ENCODE data around the gene ABHD2. TPM values are rescaled to one million over a fixed set of nuclear protein-coding genes. Genes with fewer than 3 reads are reported as not detected.

The ABHD2 gene
- total RNA-seq, 1 donor from 2014 or later: 70.5 TPM

DNA sequence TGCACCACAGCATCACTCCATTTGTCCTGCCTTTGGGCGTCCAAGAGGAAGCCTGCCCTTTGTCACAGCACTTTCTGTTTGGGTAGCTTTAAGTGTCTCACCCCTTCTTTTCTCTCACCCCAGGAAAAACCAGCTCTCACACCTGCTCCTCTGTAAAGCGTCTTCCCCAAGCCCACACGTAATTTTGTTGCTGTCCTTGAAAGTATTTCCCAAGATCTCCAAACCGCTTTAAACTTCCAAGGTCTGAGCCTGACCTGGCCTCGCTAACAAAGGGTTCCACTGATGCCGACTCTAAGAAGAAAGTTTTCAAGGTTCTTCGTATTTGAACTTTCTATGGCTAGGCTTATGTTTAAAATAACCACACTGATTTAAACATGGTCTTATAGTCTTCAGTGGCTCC is 5.3 kb downstream of the ABHD2 start:
- DNase-seq (ENCODE audit: low spot score) (no peak), ATAC-seq (no peak)
- intact Hi-C loops (cut with DNase I): no loop called here

DNA sequence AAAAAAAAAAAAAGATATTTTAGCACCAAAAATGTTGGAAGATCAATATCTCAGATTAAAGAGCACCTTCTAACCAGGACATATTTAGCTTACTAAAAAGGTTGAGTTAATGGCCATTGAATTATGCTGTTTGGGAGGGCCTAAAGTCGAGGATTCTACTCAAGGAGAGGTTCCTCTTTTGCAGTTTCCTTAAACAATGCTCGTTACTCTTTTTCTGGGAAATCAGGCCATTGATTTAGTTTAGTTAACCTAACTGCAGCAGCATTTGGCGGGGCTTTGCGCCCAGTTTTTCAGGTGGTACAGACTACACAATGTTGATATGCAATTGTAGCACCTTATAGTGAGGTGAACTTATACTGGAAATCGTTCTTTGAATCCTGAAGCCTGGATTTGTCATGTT is 6.8 kb downstream of the ABHD2 start:
- DNase-seq (ENCODE audit: low spot score): no peak
- no peak for ATAC-seq
- intact Hi-C loops (cut with DNase I): no loop called here

DNA sequence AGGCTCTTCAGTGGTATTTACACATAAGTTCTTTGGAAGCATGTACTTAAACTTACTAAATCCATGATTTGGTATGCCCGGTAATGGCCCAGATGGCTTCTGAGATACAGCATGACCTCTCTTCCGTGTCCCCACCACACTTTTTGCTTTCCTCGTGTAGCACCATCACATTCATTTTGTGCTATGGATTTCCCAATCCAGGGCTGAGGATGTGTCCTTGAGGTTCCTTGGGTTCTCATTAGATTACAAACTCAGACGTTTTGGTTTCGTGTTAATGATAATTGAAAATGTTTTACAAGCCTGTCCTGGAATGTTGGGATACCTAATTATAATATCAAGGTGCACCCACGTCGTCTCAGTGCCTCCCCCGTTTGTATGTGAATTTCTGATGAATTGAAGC is 7.3 kb downstream of the ABHD2 start:
- no peak for DNase-seq (ENCODE audit: low spot score)
- ATAC-seq: no peak
- intact Hi-C loops (cut with DNase I): no loop called here

DNA sequence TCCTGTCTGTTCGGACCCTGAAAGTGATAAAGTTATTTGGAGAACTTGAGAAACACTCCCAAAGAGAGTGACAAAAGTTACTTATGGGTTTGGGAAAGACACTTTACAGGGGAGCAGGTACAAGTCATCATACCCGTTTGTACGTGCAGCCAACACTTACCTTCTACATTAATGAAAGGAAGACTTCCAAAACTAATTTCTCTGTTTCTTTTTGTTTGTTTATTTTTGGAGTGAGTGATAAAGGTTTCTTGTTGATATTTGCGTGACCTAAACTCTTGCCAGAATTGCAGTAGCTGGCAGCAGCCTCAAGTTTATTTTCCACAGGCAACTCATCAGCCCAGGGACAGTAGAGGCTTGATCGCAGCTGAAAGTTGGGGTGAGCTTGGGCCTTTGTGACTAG is 8.4 kb downstream of the ABHD2 start:
- ATAC-seq (no peak), DNase-seq (ENCODE audit: low spot score) (no peak)
- intact Hi-C loops (cut with DNase I): no loop called here

DNA sequence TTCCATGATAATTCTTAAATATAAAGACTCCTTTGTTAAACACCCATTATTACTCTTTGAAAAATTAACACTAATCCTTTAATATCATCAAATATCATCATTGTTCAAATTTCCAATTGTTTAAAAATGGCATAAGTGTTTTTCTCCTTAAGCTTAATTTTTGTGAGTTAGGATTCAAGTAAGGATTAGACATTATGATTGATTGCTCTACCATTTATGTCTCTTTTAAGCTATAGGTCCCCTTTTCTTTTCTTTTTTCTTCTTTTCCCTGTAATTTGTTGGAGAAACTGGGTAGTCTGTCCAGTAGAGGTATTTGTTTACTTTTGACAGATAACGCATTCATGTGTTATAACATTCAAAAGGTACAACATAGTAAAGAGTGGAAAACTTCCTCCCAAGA is 9.1 kb downstream of the ABHD2 start:
- no peak for ATAC-seq
- intact Hi-C loops (cut with DNase I): no loop called here
- no peak for DNase-seq (ENCODE audit: low spot score)

DNA sequence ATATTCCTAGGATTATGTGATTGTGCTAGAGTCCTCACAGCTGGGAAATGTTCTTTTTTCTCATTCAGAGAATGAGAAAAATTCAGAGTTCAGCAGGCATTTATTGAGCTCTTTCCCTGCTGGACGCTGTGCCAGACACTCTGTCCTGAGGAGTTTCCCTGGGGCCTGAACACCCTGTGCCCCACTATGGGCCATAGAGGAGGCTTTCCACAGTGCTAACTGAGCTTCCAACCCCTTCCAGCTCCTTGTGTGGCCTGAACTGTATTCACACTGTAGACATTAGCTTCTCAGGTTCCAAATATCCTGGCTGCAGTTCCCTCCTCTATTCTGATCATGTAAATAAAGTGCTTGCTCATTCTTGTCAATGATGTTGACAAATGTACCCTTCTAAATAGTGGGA is 10.0 kb downstream of the ABHD2 start:
- DNase-seq (ENCODE audit: low spot score): no peak
- no peak for ATAC-seq
- intact Hi-C loops (cut with DNase I): no loop called here

DNA sequence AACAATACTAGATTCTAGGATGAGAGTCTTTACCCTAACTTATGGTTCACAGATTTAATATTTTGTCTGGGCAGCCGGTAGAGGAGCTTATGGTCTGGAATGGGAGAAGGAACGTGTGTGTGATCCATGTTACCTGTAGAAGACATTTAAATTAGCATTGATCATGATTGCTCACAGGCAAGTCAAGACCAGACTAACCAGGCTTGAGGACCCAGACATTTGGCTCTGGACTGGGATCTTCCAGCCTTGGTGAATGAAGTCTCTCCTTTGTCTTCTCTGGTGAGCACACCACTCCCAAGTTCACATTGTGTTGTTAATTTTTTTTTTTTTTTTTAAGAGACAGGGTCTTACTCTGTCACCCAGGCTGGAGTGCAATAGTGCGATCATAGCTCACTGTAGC is 11.7 kb downstream of the ABHD2 start:
- no peak for DNase-seq (ENCODE audit: low spot score)
- no peak for ATAC-seq
- intact Hi-C loops (cut with DNase I): no loop called here

DNA sequence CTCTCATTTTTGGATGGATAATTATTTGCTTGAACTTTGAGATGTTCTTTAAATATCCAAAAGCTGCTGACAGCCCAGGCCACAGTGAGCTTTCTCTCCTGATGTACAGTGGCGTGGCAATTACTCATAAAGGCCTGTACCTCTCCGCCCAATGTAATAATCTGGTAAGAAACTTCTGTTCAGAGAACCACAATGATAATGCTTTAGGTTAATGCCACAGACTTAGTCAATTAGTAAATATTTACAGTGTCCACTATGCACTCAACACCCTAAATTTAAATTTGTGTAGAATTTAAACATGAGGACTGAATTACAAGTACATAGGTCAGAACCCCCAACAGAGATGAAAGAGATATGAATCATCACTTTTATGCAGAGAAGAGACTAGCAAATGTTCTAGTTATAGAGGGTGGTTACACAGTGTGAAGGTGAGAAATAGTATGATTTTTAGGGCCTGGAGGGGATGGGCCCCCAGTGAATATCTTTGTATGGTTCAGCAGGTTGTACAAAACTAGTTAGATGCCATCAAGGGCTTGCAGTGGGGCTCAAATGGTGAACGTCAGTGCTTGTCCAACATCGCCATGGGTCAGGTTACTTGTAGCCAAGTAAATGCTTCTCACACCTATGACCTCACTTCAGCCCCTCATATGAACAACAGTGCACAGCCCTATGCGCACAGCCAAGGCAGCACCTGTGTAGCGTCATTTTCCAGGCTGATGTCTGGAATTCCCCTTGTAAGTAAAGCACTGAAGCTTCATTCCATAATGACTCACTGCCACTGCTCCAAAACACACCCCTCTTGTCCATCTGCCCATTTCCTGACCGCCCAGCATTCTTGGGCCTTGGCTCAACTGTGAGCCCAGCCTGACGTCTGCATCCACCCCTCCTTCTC is 13.3 kb downstream of the ABHD2 start:
- intact Hi-C loops (cut with DNase I): no loop called here
- DNase-seq (ENCODE audit: low spot score) (peak; percentile 82), ATAC-seq (peak; percentile 93)

DNA sequence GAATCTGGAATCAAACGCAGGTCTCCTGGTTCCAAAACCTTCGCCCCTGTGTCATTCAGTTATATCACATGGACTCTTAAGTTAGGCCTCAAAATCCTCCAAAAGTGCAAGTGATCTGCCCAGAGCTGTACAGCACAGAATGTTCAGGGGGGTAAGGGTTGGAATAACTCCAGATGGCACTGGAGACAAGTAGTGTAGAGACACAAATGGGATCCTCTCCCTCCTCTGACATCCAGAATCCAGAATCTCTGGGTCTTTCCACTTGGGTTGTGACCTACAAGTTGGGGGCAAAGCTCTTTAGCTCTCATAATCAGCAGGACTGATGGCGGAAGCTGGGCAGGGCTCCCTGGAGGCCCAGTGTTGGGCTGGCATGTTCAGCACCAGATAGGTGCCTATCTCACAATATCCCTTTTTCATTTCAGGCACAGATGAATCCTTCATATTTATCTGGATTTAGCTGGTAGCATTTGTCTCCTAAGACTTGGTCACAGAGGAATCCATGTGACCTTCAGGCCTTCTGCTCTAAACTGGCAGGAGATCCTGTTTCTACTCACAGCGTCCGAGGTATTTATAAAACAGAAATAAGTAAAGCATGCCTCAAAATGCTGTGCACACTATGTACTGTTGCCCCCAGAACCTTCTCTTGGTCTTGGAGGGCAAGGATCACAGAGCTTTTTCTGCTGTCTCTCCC is 15.4 kb downstream of the ABHD2 start:
- intact Hi-C loops (cut with DNase I): no loop called here
- DNase-seq (ENCODE audit: low spot score) (no peak), ATAC-seq (peak; percentile 3)

DNA sequence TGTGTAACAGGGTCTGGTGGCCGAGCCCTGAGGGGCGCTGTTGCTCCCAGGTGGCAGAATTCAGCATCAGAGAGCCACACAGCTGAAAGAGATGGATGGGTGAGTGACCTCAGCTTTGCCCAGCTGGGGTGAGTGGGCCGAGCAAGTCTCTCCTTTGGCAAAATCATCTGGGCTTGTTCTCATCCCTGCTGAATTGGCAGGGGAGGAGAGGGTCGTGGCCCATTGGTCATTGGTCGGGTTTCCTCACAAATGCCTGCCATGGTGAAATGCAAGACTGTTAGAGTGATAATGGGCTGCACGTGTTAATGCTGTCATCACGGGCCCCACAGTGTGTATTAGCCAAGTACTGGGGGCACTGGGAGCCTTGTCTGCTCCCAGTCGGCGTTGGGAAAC is 15.9 kb downstream of the ABHD2 start:
- no peak for DNase-seq (ENCODE audit: low spot score)
- intact Hi-C loops (cut with DNase I): no loop called here
- peak; percentile 45 for ATAC-seq

DNA sequence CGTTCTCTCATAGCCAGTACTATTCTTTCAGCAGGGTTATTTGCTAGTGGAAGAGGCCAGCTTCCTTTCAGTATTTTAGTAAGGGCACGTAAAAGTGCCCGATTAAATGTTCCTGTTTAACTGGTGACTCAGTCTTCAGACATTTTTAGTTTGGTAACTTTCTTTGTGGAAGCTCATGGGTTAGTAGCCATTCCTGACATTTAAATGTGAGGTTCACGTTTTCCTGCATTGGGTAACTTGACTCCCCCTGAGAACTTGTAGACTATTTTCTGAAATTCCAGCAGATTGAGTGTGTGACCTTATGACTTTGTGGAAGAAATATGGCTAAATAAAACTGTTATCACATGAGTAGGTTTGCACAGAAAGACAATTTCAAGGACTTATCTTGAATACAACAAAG is 16.9 kb downstream of the ABHD2 start:
- intact Hi-C loops (cut with DNase I): no loop called here
- ATAC-seq: peak; percentile 22
- no peak for DNase-seq (ENCODE audit: low spot score)

DNA sequence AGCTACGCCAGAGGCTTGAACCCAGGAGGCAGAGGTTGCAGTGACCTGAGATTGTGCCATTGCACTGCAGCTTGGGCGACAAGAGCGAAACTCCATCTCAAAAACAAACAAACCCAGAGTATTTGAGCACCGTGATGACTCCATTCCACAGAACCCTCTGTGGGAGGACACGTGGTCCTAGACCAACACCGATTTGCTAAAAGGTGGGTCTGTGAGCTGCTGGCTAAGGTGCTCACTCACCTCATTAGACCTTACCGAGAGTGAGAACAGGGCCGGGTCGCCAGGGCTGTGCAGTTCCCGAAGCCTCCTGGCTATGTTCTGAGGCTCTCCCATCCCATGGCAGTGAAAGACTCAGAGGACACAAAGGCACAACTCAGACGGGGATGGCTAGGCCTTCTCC is 17.9 kb downstream of the ABHD2 start:
- no peak for DNase-seq (ENCODE audit: low spot score)
- intact Hi-C loops (cut with DNase I): no loop called here
- no peak for ATAC-seq

DNA sequence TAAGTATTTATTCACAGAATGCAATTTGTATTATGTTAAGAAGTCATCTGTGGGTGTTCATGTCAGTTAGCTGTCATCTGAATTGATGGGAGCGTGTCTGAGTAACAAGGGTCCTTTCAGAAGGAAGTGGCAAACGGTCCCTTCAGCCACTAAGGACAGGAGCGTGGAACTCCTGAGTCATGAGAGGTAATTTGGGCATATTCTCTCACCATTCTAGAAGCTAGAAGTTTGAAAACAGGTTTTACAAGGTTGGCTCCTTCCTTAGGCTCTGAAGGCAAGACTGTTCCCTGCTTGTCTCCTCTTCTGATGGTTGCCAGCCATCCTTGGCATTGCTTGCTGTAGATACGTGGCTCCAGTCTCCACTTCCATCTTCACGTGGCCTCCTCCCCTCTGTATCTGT is 19.7 kb downstream of the ABHD2 start:
- ATAC-seq (no peak), DNase-seq (ENCODE audit: low spot score) (no peak)
- intact Hi-C loops (cut with DNase I): no loop called here

DNA sequence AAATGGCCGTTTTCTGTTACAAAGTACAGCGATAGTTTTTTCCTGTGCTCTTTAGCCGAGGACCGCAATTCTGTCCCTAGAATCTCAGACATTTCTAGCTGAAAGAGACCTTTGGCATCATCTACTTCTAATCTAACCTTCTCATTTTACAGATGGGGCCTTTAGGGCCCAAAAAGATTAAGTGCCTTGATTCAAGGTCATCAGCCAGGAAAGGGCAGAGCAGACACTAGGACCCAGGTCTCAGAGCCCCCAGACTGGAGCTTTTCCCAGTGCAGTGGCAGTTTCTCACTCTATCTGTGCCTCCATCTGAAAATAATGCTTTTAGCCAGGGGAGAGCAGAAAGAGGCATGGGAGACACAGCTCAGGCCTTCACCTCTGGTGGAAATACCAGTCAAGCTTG is 20.6 kb downstream of the ABHD2 start:
- DNase-seq (ENCODE audit: low spot score) (no peak), ATAC-seq (no peak)
- intact Hi-C loops (cut with DNase I): no loop called here

DNA sequence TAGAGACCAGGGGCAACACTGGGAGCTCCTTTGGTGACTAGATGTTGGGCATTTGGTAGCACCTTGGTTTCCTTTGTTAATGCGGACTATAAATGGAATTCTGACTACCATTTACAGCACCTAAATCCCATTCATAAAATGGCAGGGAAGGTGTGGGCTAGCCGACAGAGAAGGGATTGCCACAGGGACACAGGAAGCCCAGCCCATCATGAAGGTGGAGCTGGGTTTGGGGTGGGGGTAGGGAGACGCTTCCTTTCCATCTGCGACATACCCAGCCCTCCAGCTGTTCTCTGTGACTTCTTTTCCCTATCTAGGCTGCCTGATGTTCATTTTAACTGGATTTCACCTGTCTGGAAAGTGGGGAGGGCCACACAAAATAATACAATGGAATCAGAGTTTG is 21.0 kb downstream of the ABHD2 start:
- intact Hi-C loops (cut with DNase I): no loop called here
- ATAC-seq (no peak), DNase-seq (ENCODE audit: low spot score) (no peak)

DNA sequence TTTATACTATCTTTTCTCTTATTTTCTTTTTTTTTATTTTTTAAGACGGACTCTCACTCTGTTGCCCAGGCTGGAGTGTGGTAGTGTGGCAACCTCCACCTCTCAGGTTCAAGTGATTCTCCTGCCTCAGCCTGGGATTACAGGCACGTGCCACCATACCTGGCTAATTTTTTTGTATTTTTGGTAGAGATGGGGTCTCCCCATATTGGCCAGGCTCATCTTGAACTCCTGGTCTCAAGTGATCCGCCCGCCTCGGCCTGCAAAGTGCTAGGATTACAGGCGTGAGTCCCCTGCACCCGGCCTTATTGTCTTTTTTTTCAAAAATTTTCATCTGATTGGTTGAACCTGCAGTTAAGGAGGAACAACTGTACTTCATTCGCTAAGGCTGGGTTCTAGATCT is 21.8 kb downstream of the ABHD2 start:
- intact Hi-C loops (cut with DNase I): no loop called here
- no peak for ATAC-seq
- no peak for DNase-seq (ENCODE audit: low spot score)

DNA sequence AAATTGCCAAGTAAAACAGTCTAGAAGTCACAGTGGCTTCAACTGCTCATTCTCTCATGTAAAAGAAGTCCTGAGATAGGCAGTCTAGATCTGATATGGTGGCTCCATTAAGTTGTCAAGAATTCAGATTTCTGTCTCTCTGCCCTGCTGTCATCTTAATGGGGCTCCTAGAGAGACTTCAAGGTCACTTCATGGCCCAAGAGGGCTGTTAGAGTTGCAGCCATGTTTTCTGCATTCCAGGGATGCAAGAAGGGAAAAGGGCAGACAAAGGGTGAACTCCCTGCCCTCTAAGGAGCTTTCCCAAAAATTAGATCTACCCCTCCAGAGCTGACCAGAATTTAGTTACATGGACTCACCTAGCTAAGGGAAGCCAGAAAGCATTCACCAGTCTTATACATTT is 23.1 kb downstream of the ABHD2 start:
- ATAC-seq (no peak), DNase-seq (ENCODE audit: low spot score) (no peak)
- intact Hi-C loops (cut with DNase I): no loop called here

DNA sequence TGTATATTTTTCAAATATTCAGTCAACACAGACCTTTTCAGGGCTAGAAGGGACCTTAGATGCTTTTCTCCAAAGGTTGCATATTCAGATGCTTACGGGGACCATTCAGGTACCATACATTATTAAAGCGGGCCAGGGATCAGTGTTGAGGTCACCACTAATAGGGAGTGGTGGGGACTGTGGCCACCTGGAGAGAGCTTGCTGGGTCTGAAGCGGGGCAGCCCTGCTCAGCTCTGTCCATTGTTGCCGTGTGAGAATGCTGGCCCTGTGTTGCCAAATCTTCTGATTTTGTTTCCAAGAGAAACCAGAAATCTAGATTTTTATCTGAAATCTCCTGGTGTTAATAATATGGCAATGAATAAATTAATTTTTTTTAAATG is 23.7 kb downstream of the ABHD2 start:
- DNase-seq (ENCODE audit: low spot score) (no peak), ATAC-seq (peak; percentile 57)
- intact Hi-C loops (cut with DNase I): no loop called here

DNA sequence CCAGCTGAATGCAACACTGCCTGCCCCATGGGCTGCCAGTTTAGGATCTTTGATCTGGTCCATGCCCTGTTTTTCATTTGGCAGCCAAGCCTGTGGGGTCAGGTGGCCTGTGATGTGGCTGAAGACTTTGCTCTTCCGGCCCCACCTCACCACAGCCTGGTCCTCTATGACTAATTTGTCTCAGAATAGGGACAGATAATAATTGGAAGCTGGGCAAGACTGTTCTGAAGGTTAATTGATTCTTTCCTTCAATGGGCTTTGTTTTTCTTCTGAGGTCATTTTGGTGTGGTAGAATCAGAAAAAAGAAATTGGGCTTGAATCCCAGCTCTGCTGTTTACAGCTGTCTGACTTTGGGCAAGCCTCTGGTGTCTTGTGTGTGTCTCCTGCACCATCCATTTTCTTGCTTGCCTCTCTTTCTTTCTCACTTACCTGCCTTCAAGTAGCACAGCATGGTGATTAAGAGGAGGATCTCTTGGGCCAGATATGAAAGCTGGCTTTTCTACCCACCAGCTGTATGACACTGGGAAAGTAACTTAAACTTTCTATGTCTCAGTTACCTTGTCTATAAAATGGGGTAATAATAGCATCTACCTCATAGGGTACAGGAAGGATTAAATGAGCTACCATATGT is 24.2 kb downstream of the ABHD2 start:
- DNase-seq (ENCODE audit: low spot score) (no peak), ATAC-seq (peak; percentile 79)
- intact Hi-C loops (cut with DNase I): no loop called here

DNA sequence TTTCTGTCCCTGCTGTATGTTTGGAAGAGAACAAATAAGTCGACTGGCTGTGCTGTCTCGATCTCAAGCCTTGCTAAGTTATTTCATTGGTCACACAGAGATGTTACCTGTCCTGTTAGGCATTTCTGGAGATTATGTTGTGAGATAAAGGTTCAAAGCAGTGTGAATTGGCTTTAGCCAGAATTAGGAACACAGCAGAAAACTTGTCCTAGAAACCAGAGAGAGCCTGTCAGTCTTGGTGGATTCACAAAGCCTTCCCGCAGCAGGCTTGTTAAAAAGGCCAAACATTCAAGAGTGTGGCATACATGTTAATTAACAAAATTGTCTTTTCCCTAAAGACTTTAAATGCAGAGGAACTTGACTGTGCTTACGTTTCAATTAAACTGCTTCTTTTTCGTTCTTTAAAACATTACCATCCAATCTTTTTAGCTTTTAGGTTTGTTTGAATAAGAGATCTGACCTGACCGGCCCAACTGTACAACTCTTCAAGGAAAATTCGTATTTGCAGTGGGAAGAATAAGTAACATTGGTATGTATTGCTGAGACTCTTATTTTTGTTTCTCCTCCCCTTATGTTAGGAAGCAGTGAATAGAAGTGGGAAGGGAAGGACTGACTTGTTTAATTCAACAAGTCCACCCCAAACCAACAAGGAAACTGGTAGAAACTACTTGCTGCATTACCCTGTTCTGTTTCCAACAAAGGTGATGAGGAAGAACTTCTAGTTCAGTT is 25.2 kb downstream of the ABHD2 start:
- intact Hi-C loops (cut with DNase I): no loop called here
- DNase-seq (ENCODE audit: low spot score) (no peak), ATAC-seq (no peak)

All from sciatic nerve (tissue), 2 donors.